Activated CD8-positive, alpha-beta memory T cell treated with anti-CD3 and anti-CD28 coated beads for 36 hours (primary cell): ENCODE data around the gene TCF12. TPM values are rescaled to one million over a fixed set of nuclear protein-coding genes. Genes with fewer than 3 reads are reported as not detected.
"Not testable (repeated sequence)": the region's sequence is repeated elsewhere in the genome, so short reads cannot be mapped to it uniquely, and the experiment has no call there.

Experiments
- CTCF ChIA-PET: fragments of 350-600 bp; sonication (Branson Sonifier 250); formaldehyde crosslinking; loops from one replicate; lab custom pipeline; 2021; ENCODE audit warnings: antibody characterized with exemption; lab: Charles Lee
- POLR2A ChIA-PET: fragments of 350-600 bp; sonication (Branson Sonifier 250); formaldehyde crosslinking; loops from one replicate; lab custom pipeline; 2021; ENCODE audit warnings: antibody characterized with exemption; lab: Charles Lee
- total RNA-seq, 2 experiments: library from RNA; stranded (reverse); gene quantifications; one replicate each; pipeline ENCODE4 v1.2.3, GENCODE V29; 2021

TCF12 gene
- total RNA-seq, 2 experiments from 2014 or later = 63.6 to 73.0 TPM

- ChIA-PET CTCF (no interaction called here), POLR2A (no interaction called here)
Measured at GRCh38 chr15:56994280-56994679, 75.8 kb downstream of the TCF12 start.

GRCh38 chr15:56996093-56996492 is 77.6 kb downstream of the TCF12 start:
- CTCF ChIA-PET = no interaction called here
- POLR2A ChIA-PET = no interaction called here

GRCh38 chr15:56996746-56997470 is 78.5 kb downstream of the TCF12 start:
- POLR2A ChIA-PET = no interaction called here
- CTCF ChIA-PET = no interaction called here

GRCh38 chr15:57003418-57003817 is 85.0 kb downstream of the TCF12 start:
- CTCF ChIA-PET = no interaction called here
- POLR2A ChIA-PET = no interaction called here

GRCh38 chr15:57005244-57005643 is 86.8 kb downstream of the TCF12 start:
- ChIA-PET POLR2A (no interaction called here), CTCF (no interaction called here)

GRCh38 chr15:57007797-57008196 is 89.4 kb downstream of the TCF12 start:
- POLR2A ChIA-PET, CTCF ChIA-PET: not testable (repeated sequence)

- POLR2A ChIA-PET = no interaction called here
- CTCF ChIA-PET = no interaction called here
Measured at GRCh38 chr15:57010724-57011123, 92.3 kb downstream of the TCF12 start.

- CTCF ChIA-PET = no interaction called here
- POLR2A ChIA-PET = no interaction called here
Measured at GRCh38 chr15:57012556-57012955, 94.1 kb downstream of the TCF12 start.

- POLR2A ChIA-PET, CTCF ChIA-PET: not testable (repeated sequence)
Measured at GRCh38 chr15:57014896-57015295, 96.5 kb downstream of the TCF12 start.

GRCh38 chr15:57015360-57015759 is 96.9 kb downstream of the TCF12 start:
- CTCF ChIA-PET = no interaction called here
- POLR2A ChIA-PET = no interaction called here

GRCh38 chr15:57015897-57016296 is 97.5 kb downstream of the TCF12 start:
- POLR2A ChIA-PET = no interaction called here
- CTCF ChIA-PET = no interaction called here

- ChIA-PET CTCF (no interaction called here), POLR2A (no interaction called here)
Measured at GRCh38 chr15:57017024-57017423, 98.6 kb downstream of the TCF12 start.

GRCh38 chr15:57018151-57018550 is 99.7 kb downstream of the TCF12 start:
- CTCF ChIA-PET = no interaction called here
- POLR2A ChIA-PET = no interaction called here

- POLR2A ChIA-PET = no interaction called here
- CTCF ChIA-PET = no interaction called here
Measured at GRCh38 chr15:57019496-57020160, 101.2 kb downstream of the TCF12 start.

GRCh38 chr15:57025264-57025926 is 107.0 kb downstream of the TCF12 start:
- CTCF ChIA-PET = no interaction called here
- POLR2A ChIA-PET = no interaction called here

- ChIA-PET POLR2A (no interaction called here), CTCF (no interaction called here)
Measured at GRCh38 chr15:57026016-57026592, 107.7 kb downstream of the TCF12 start.

GRCh38 chr15:57027596-57027995 is 109.2 kb downstream of the TCF12 start:
- ChIA-PET CTCF (no interaction called here), POLR2A (no interaction called here)

GRCh38 chr15:57028176-57028575 is 109.7 kb downstream of the TCF12 start:
- CTCF ChIA-PET = no interaction called here

GRCh38 chr15:57030011-57030410 is 111.6 kb downstream of the TCF12 start:
- ChIA-PET CTCF (no interaction called here), POLR2A (no interaction called here)

More at GRCh38 chr15:57028176-57028575, 109.7 kb downstream of the TCF12 start:
- POLR2A ChIA-PET = no interaction called here

GRCh38 chr15:57031082-57031481 is 112.6 kb downstream of the TCF12 start:
- CTCF ChIA-PET = no interaction called here
- POLR2A ChIA-PET = no interaction called here
